HG03442 (cell line): ENCODE data around the gene OMG.
"Not testable (repeated sequence)": the region's sequence is repeated elsewhere in the genome, so short reads cannot be mapped to it uniquely, and the experiment has no call there.

ENCODE experiments used
- ATAC-seq: cut with Tn5 transposase; IDR thresholded peaks from one replicate; pipeline ENCODE4 v1.9.1; 2021; ENCODE audit warnings: mild to moderate bottlenecking, moderate library complexity; ENCODE audit not compliant: unreplicated experiment

Gene OMG

GRCh38 chr17:31308372-31309334, 11.6 kb upstream of the OMG start:
- ATAC-seq, result no peak

- ATAC-seq, result no peak
Measured at GRCh38 chr17:31307640-31308039, 10.6 kb upstream of the OMG start.

- no peak for ATAC-seq
Measured at GRCh38 chr17:31299624-31300023, 2.6 kb upstream of the OMG start.

GRCh38 chr17:31296142-31296541, 897 bp downstream of the OMG start:
- ATAC-seq, result no peak

GRCh38 chr17:31295489-31295871, 1.6 kb downstream of the OMG start:
- no peak for ATAC-seq

- no peak for ATAC-seq
Measured at GRCh38 chr17:31294820-31295488, 2.1 kb downstream of the OMG start.

GRCh38 chr17:31294231-31294630, 2.8 kb downstream of the OMG start:
- no peak for ATAC-seq

GRCh38 chr17:31293581-31293980, 3.5 kb downstream of the OMG start:
- no peak for ATAC-seq

- ATAC-seq, result no peak
Measured at GRCh38 chr17:31291820-31292219, 5.2 kb downstream of the OMG start.

GRCh38 chr17:31289790-31290189, 7.2 kb downstream of the OMG start:
- ATAC-seq, result no peak

- ATAC-seq, result not testable (repeated sequence)
Measured at GRCh38 chr17:31287932-31288331, 9.1 kb downstream of the OMG start.

- ATAC-seq, result no peak
Measured at GRCh38 chr17:31286587-31286986, 10.5 kb downstream of the OMG start.

- no peak for ATAC-seq
Measured at GRCh38 chr17:31283841-31284240, 13.2 kb downstream of the OMG start.

- ATAC-seq, result no peak
Measured at GRCh38 chr17:31281061-31281460, 16.0 kb downstream of the OMG start.

GRCh38 chr17:31279401-31279800, 17.6 kb downstream of the OMG start:
- no peak for ATAC-seq

- no peak for ATAC-seq
Measured at GRCh38 chr17:31275116-31275515, 21.9 kb downstream of the OMG start.

- no peak for ATAC-seq
Measured at GRCh38 chr17:31274252-31274651, 22.8 kb downstream of the OMG start.

GRCh38 chr17:31273516-31273915, 23.5 kb downstream of the OMG start:
- no peak for ATAC-seq

- ATAC-seq, result no peak
Measured at GRCh38 chr17:31272803-31273202, 24.2 kb downstream of the OMG start.

GRCh38 chr17:31272236-31272635, 24.8 kb downstream of the OMG start:
- ATAC-seq, result no peak

GRCh38 chr17:31269578-31269983, 27.5 kb downstream of the OMG start:
- no peak for ATAC-seq

GRCh38 chr17:31269036-31269577, 27.9 kb downstream of the OMG start:
- ATAC-seq, result no peak
